ENCODE data around the gene COX5A.

The COX5A gene

GRCh38 chr15:74870436-74871215, 67.2 kb downstream of the COX5A start:
- DNase-seq (ENCODE audit: low read depth in 2 of 2) = no peak
